Pancreas (tissue), 10 donors: ENCODE results near the gene MAP3K20. TPM values are rescaled to one million over a fixed set of nuclear protein-coding genes. Genes with fewer than 3 reads are reported as not detected.

Source experiments
- ATAC-seq, 4 donors: fragments of 200-7000 bp; cut with Tn5 transposase; one replicate each; pipeline versions ENCODE4 v1.8.0 to v1.9.1; 2020; ENCODE audit warnings: mild to moderate bottlenecking in 4 of 4, moderate library complexity in 4 of 4
- DNase-seq, 6 donors: peaks; one replicate each; pipeline ENCODE4 v3.0.0-alpha.2; 2020
- FAIRE-seq: peaks from 2 replicates; lab custom pipeline; 2012; peaks lifted over from hg19 to GRCh38; lab: Jason Lieb, UNC
- H3K27ac ChIP-seq, 4 donors: fragments of 200-600 bp; sonication (generic); 1 replicate in 3 of 4; 2 replicates in 1 of 4; pipeline versions ENCODE4 v1.5.0 to v1.8.0; 2020
- H3K27me3 ChIP-seq, 4 donors: fragments of 200-600 bp; one replicate each; pipeline ENCODE4 v1.8.0; 2021
- H3K36me3 ChIP-seq, 3 donors: fragments of 200-600 bp; sonication (generic) in 1 of 3; one replicate each; pipeline versions ENCODE4 v1.5.0 to v1.8.0; 2020 to 2021
- H3K4me1 ChIP-seq, 3 donors: fragments of 200-600 bp; one replicate each; pipeline ENCODE4 v1.8.0; 2021
- H3K4me3 ChIP-seq, 4 donors: fragments of 200-600 bp; sonication (generic) in 2 of 4; one replicate each; pipeline versions ENCODE4 v1.5.0 to v1.8.0; 2020 to 2021
- H3K9me3 ChIP-seq, 4 donors: fragments of 200-600 bp; one replicate each; pipeline ENCODE4 v1.8.0; 2021
- CTCF ChIP-seq, 4 donors: fragments of 200-600 bp; sonication (generic) in 3 of 4; IDR thresholded peaks; one replicate each; pipeline versions ENCODE4 v1.5.0 to v1.8.0; 2021; ENCODE audit warnings: antibody characterized with exemption in 4 of 4
- WGBS, 2 donors: extraction: QIAGEN DNeasy Blood & Tissue Kit; methylation state at CpG; one replicate each; pipeline ENCODE4 v1.1.7; 2013; 5-methylcytosine and 5-hydroxymethylcytosine counted together
- intact Hi-C, 3 donors: fragments of 100-400 bp; cut with DNase I; formaldehyde crosslinking; loops; one replicate each; pipeline versions ENCODE4 v1.11.1 to v1.14.2; 2022
- polyA plus RNA-seq, 2 donors: library from polyadenylated mRNA; stranded (reverse); fragments of 200-250 nt; gene quantifications; one replicate each; pipeline ENCODE4 v1.2.3, GENCODE V29; 2013
- total RNA-seq, 6 donors: library from RNA; stranded (reverse); fragmentation: NEBNext Ultra II Directional in 4 of 6; extraction: Animal tissue kit (Norgen Biotek cat#: 25700) in 4 of 6; gene quantifications; one replicate each; pipeline versions ENCODE4 v1.2.1 to v1.2.4, GENCODE V29; 2021 to 2023
- donor health status: healthy with polysubstance abuse.
- donor health status: DM: no; HTN: no; CAD: no; lungs with moderate emphysema.
- donor health status: DM: no; HTN: no; CAD: no.
- donor health status: control.
- donor health status: control.
- donor health status: Bipolar disorder and iron deficiency.
- donor health status: DM: yes; HTN: yes; CAD: no.
- donor health status: DM: no; HTN: no; CAD: no.
- donor health status: DM: no; HTN: no; CAD: no.
- donor health status: DM: yes; HTN: yes; CAD: no.

Gene MAP3K20
- total and polyA plus RNA-seq, 8 donors, result 4.1 to 23.7 (median 8.2) TPM

GRCh38 chr2:173087793-173088496 lies 12.3 kb downstream of the MAP3K20 start:
- intact Hi-C loops, result no loop called here
- Histone ChIP-seq H3K27me3 (no peaks in the 10 kb centered on the region), H3K36me3 (no peaks in the 10 kb centered on the region), H3K4me3 (no peak overlapping the region), H3K9me3 (no peaks in the 10 kb centered on the region), H3K4me1 (peaks cover 0 to 12% (median 0%) of the 10 kb centered on the region in 3 donors), H3K27ac (no peak overlapping the region)
- DNase-seq (no peak), ATAC-seq (peak in 1 of 4 donors; percentile 44), FAIRE-seq (no peak)
- WGBS, 2 donors, result 60 to 61% methylated on average over 4 of the region's 4 CpGs
- TF ChIP-seq CTCF (IDR thresholded peaks at IDR 0.05), result no peak

- H3K36me3 ChIP-seq, result no peaks in the 10 kb centered on the region
- DNase-seq, result no peak
- intact Hi-C loops, result no loop called here
- no peaks in the 10 kb centered on the region for H3K9me3 ChIP-seq
- H3K4me3 ChIP-seq, result no peak overlapping the region
- no peaks in the 10 kb centered on the region for H3K27me3 ChIP-seq
- ATAC-seq, result peak in 1 of 4 donors; percentile 50
- no peak for TF ChIP-seq CTCF (IDR thresholded peaks at IDR 0.05)
- 49 to 56% methylated on average over 11 of the region's 11 CpGs for WGBS, 2 donors
- H3K27ac ChIP-seq, result no peak overlapping the region
- H3K4me1 ChIP-seq, result peaks cover 0 to 11% (median 8%) of the 10 kb centered on the region in 3 donors
- no peak for FAIRE-seq
These were observed 14.7 kb downstream of the MAP3K20 start for GRCh38 chr2:173090276-173090877.

- H3K4me1 ChIP-seq, result peaks cover 0 to 11% (median 8%) of the 10 kb centered on the region in 3 donors
- no peak overlapping the region for H3K4me3 ChIP-seq
These were observed 15.5 kb downstream of the MAP3K20 start for GRCh38 chr2:173090973-173091660.

GRCh38 chr2:173091910-173092309 lies 16.3 kb downstream of the MAP3K20 start:
- FAIRE-seq, result no peak
- no peak for TF ChIP-seq CTCF (IDR thresholded peaks at IDR 0.05)
- no peak overlapping the region for H3K27ac ChIP-seq
- intact Hi-C loops, result no loop called here
- 94 to 95% methylated on average over 4 of the region's 4 CpGs for WGBS, 2 donors
- H3K4me3 ChIP-seq, result no peak overlapping the region
- H3K36me3 ChIP-seq, result no peaks in the 10 kb centered on the region
- H3K27me3 ChIP-seq, result no peaks in the 10 kb centered on the region
- ATAC-seq, result no peak
- no peak for DNase-seq
- H3K4me1 ChIP-seq, result peaks cover 0 to 11% (median 8%) of the 10 kb centered on the region in 3 donors
- H3K9me3 ChIP-seq, result no peaks in the 10 kb centered on the region

More at GRCh38 chr2:173090973-173091660, 15.5 kb downstream of the MAP3K20 start:
- FAIRE-seq, result no peak
- peak in 2 of 4 donors; percentile 15 to 36 for ATAC-seq
- H3K36me3 ChIP-seq, result no peaks in the 10 kb centered on the region
- no peak overlapping the region for H3K27ac ChIP-seq
- DNase-seq, result no peak
- H3K9me3 ChIP-seq, result no peaks in the 10 kb centered on the region
- H3K27me3 ChIP-seq, result no peaks in the 10 kb centered on the region
- TF ChIP-seq CTCF (IDR thresholded peaks at IDR 0.05), result no peak
- 89 to 91% methylated on average over 10 of the region's 10 CpGs for WGBS, 2 donors
- intact Hi-C loops, result no loop called here
